GM12878 (cell line): ENCODE data around the gene KCTD8.

ENCODE experiments used
- MYC ChIP-seq: IDR thresholded peaks from 2 replicates; pipeline ENCODE4 v1.6.1; 2011; ENCODE audit warnings: mild to moderate bottlenecking, low read length, moderate library complexity, inconsistent platforms; ENCODE audit not compliant: insufficient read depth, insufficient replicate concordance, insufficient read length, severe bottlenecking
- SMC3 ChIP-seq: IDR thresholded peaks from 2 replicates; pipeline ENCODE4 v1.6.1; 2011; ENCODE audit warnings: low read length, improper control_type of control experiment, borderline replicate concordance
- TF ChIP-seq, protein P1 (sequence below): fragments of 450-650 bp; IDR thresholded peaks from 2 replicates; pipeline ENCODE4 v1.6.1; 2017; ENCODE audit warnings: mild to moderate bottlenecking, low read depth, inconsistent platforms; ENCODE audit not compliant: poor library complexity, severe bottlenecking

DNA sequence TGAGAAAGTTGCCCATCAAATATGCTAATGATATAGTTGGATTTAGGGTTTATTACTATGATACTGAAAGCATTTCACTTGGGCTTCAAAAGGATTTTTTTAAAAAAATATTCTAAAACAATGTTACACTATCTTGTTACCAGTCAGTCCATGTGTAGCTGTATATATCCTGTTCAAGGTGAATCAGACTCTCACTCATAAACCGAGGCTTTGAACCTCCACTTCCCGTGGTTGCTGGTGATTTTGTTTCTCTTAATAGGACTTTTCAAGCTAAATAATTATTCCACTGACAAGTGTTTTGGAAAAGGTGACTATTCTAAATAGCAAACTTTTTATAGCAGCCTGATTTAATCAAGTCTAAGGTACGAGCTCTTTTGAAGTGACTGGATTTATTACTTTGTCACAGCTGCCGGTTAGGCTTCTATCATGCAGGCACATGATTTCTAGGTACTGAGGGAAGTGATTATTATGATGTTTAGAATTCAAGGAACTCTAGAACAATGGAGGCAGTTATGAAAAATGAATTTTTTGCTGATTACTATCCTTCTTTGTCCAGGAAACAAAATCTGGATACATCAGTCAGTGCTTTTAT lies 287.7 kb downstream of the KCTD8 start:
- no peak for TF ChIP-seq SMC3
- TF ChIP-seq MYC: no peak
- TF ChIP-seq, protein P1, sequence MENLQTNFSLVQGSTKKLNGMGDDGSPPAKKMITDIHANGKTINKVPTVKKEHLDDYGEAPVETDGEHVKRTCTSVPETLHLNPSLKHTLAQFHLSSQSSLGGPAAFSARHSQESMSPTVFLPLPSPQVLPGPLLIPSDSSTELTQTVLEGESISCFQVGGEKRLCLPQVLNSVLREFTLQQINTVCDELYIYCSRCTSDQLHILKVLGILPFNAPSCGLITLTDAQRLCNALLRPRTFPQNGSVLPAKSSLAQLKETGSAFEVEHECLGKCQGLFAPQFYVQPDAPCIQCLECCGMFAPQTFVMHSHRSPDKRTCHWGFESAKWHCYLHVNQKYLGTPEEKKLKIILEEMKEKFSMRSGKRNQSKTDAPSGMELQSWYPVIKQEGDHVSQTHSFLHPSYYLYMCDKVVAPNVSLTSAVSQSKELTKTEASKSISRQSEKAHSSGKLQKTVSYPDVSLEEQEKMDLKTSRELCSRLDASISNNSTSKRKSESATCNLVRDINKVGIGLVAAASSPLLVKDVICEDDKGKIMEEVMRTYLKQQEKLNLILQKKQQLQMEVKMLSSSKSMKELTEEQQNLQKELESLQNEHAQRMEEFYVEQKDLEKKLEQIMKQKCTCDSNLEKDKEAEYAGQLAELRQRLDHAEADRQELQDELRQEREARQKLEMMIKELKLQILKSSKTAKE: no peak
